Adrenal gland (tissue), 5 donors: ENCODE measurements around the gene TRAF7.
"Not testable (repeated sequence)": the region's sequence is repeated elsewhere in the genome, so short reads cannot be mapped to it uniquely, and the experiment has no call there.

Source experiments
- POLR2A ChIP-seq, 2 donors: fragments of 450-650 bp; IDR thresholded peaks; one replicate each; pipeline ENCODE4 v1.6.1; 2017; ENCODE audit warnings: antibody characterized with exemption in 2 of 2, mild to moderate bottlenecking in 2 of 2, moderate library complexity in 1 of 2
- TF ChIP-seq, protein P1 (sequence below), 6 experiments: fragments of 450-650 bp in 4 of 6; fragments of 200-600 bp in 2 of 6; sonication (generic) in 1 of 6; IDR thresholded peaks; 1 replicate in 5 of 6; 2 replicates in 1 of 6; pipeline versions ENCODE4 v1.5.1 to v1.8.0; 2016 to 2021; ENCODE audit warnings: antibody characterized with exemption in 6 of 6, mild to moderate bottlenecking in 2 of 6, moderate library complexity in 1 of 6
- donor health status: DM: no; HTN: no; CAD: no.

DNA sequence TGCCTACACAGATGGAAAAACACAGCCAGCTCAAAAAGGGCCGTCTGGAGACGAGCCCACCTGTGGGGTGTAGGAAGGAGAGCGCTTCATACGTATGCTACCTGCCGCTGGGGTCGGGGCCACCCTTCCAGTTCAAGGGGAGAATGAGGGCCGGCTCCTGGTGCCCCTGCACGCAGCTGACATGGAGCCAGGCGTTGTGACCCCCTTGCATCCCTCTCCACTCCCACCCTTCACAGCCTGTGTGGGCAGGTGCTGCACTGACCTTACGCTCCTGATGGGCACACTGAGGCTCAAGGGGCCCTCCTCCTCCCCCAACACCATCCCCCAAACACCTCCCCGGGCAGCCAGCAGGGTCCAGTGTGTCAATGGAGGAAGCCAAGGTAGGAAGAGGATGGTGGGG lies 30.0 kb upstream of the TRAF7 start:
- TF ChIP-seq, protein P1, sequence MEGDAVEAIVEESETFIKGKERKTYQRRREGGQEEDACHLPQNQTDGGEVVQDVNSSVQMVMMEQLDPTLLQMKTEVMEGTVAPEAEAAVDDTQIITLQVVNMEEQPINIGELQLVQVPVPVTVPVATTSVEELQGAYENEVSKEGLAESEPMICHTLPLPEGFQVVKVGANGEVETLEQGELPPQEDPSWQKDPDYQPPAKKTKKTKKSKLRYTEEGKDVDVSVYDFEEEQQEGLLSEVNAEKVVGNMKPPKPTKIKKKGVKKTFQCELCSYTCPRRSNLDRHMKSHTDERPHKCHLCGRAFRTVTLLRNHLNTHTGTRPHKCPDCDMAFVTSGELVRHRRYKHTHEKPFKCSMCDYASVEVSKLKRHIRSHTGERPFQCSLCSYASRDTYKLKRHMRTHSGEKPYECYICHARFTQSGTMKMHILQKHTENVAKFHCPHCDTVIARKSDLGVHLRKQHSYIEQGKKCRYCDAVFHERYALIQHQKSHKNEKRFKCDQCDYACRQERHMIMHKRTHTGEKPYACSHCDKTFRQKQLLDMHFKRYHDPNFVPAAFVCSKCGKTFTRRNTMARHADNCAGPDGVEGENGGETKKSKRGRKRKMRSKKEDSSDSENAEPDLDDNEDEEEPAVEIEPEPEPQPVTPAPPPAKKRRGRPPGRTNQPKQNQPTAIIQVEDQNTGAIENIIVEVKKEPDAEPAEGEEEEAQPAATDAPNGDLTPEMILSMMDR (IDR thresholded peaks at IDR 0.05), result not testable (repeated sequence)
- not testable (repeated sequence) for TF ChIP-seq POLR2A (IDR thresholded peaks at IDR 0.05)
